Mononuclear cell (primary cell): ENCODE measurements around the gene PTPRB. TPM values are rescaled to one million over a fixed set of nuclear protein-coding genes. Genes with fewer than 3 reads are reported as not detected.
"Not testable (repeated sequence)": the region's sequence is repeated elsewhere in the genome, so short reads cannot be mapped to it uniquely, and the experiment has no call there.

ENCODE experiments used
- H3K27me3 ChIP-seq: 2 replicates; pipeline ENCODE4 v1.6.0; 2011; ENCODE audit warnings: low read length, control low read depth; ENCODE audit not compliant: insufficient read depth
- H3K4me1 ChIP-seq: 2 replicates; pipeline ENCODE4 v1.5.1; 2011; ENCODE audit warnings: mild to moderate bottlenecking, low read length, control low read depth; ENCODE audit not compliant: insufficient read depth
- H3K4me3 ChIP-seq: 2 replicates; pipeline ENCODE4 v1.5.1; 2011; ENCODE audit warnings: mild to moderate bottlenecking, low read length, moderate library complexity
- H3K9me3 ChIP-seq: 2 replicates; pipeline ENCODE4 v1.5.1; 2011; ENCODE audit warnings: low read depth, mild to moderate bottlenecking, control low read depth, low read length
- total RNA-seq: library from RNA; depleted of rRNA; stranded (reverse); fragments of >200 nt; gene quantifications from one replicate; pipeline ENCODE4 v1.2.3, GENCODE V29; 2012

PTPRB gene
- total RNA-seq, 1 donor = 0.21 TPM

DNA sequence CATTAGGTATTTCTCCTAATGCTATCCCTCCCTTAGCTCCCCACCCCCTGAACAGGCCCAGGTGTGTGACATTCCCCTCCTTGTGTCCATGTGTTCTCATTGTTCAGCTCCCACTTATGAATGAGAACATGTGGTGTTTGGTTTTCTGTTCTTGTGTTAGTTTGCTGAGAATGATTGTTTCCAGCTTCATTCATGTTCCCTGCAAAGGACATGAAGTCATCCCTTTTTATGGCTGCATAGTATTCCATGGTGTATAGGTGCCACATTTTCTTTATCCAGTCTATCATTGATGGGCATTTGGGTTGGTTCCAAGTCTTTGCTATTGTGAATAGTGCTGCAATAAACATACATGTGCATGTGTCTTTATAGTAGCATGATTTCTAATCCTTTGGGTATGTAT is 146.3 kb downstream of the PTPRB start:
- not testable (repeated sequence) for H3K9me3 ChIP-seq, H3K27me3 ChIP-seq, H3K4me1 ChIP-seq, H3K4me3 ChIP-seq

DNA sequence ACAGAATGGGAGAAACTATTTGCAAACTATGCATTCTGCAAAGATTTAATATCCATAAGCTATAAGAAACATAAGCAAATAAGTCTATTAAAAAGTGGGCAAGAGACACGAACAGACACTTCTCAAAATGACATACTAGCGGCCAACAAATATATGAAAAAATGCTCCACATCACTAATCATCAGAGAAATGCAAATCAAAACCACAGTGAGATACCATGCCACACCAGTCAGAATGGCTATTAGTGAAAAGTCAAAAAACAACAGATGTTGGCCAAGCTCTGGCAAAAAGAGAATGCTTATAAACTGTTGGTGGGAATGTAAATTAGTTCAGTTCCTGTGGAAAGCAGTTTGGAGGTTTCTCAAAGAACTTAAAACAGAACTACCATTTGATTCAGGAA is 149.8 kb downstream of the PTPRB start:
- Histone ChIP-seq H3K9me3 (no peaks in the 10 kb centered on the region), H3K27me3 (no peaks in the 10 kb centered on the region), H3K4me1 (no peaks in the 10 kb centered on the region), H3K4me3 (no peak overlapping the region)

DNA sequence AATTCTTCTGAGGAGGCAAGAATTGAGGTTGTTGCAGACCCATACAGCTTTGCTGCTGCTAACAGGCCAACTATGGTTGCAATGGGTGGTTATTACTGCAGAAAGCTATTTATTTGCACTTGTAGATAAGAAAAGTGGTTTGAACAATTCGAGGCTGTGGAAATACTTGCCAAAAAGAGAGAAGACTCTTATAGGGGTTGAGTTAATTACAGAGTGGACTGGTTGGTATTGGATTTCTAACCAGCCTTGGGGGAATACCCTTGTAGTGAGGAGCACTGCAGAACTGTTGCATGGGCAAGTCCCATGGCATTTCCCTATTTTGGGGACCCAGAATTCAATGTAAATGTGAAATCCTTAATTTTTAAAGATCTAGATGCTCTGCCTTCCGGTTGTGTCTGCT is 150.6 kb downstream of the PTPRB start:
- H3K4me1 ChIP-seq = no peaks in the 10 kb centered on the region
- H3K4me3 ChIP-seq = no peak overlapping the region
- H3K27me3 ChIP-seq = no peaks in the 10 kb centered on the region
- H3K9me3 ChIP-seq = no peaks in the 10 kb centered on the region

DNA sequence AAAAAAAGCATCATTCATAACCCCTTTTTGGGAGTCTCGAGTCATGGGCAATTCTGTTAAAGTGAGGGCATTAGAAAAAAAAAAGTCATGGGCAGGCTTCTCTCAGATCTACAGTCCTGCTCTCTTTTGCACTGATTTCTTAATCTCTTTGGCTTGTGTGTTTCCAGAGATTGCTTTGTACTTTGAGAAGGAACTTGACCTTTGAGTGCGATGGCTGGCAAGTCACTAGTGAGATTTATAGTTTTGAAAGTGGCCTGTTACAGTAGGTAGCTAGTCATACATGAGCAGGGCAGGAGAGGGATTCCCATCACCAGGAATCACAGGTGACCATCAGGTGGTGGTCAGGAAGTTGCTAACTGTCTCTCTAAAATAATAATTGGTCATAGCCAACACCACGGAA is 151.5 kb downstream of the PTPRB start:
- Histone ChIP-seq H3K9me3 (no peaks in the 10 kb centered on the region), H3K27me3 (no peaks in the 10 kb centered on the region), H3K4me1 (no peaks in the 10 kb centered on the region), H3K4me3 (no peak overlapping the region)

GRCh38 chr12:70484464-70484863 is 152.8 kb downstream of the PTPRB start:
- Histone ChIP-seq H3K27me3 (no peaks in the 10 kb centered on the region), H3K9me3 (no peaks in the 10 kb centered on the region), H3K4me3 (no peak overlapping the region), H3K4me1 (no peaks in the 10 kb centered on the region)

DNA sequence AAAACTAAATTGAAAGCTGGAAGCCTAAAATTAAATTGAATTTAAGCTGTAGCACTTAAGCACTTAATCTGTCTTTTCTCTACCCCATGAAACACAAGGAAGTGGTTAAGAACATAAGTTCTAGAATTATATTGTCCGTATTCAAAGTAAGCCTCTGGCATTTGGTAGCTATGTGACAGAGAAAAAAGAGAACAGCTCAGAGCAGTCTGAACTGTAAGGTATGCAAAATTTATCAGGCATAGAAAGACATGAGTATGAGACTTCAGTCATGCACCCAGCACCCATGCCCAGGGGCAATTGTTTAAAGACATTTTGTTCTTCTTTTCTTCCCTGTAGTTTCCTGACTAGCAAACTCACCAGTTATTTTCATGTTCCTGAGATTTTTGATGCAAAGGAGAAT is 154.5 kb downstream of the PTPRB start:
- Histone ChIP-seq H3K9me3 (no peaks in the 10 kb centered on the region), H3K27me3 (no peaks in the 10 kb centered on the region), H3K4me1 (no peaks in the 10 kb centered on the region), H3K4me3 (no peak overlapping the region)

GRCh38 chr12:70469221-70469820 is 167.9 kb downstream of the PTPRB start:
- Histone ChIP-seq H3K9me3 (no peaks in the 10 kb centered on the region), H3K27me3 (no peaks in the 10 kb centered on the region), H3K4me3 (no peak overlapping the region), H3K4me1 (no peaks in the 10 kb centered on the region)

- no peaks in the 10 kb centered on the region for H3K27me3 ChIP-seq
- H3K9me3 ChIP-seq = no peaks in the 10 kb centered on the region
- no peak overlapping the region for H3K4me3 ChIP-seq
- H3K4me1 ChIP-seq = no peaks in the 10 kb centered on the region
Measured at GRCh38 chr12:70468741-70469140, 168.5 kb downstream of the PTPRB start.

DNA sequence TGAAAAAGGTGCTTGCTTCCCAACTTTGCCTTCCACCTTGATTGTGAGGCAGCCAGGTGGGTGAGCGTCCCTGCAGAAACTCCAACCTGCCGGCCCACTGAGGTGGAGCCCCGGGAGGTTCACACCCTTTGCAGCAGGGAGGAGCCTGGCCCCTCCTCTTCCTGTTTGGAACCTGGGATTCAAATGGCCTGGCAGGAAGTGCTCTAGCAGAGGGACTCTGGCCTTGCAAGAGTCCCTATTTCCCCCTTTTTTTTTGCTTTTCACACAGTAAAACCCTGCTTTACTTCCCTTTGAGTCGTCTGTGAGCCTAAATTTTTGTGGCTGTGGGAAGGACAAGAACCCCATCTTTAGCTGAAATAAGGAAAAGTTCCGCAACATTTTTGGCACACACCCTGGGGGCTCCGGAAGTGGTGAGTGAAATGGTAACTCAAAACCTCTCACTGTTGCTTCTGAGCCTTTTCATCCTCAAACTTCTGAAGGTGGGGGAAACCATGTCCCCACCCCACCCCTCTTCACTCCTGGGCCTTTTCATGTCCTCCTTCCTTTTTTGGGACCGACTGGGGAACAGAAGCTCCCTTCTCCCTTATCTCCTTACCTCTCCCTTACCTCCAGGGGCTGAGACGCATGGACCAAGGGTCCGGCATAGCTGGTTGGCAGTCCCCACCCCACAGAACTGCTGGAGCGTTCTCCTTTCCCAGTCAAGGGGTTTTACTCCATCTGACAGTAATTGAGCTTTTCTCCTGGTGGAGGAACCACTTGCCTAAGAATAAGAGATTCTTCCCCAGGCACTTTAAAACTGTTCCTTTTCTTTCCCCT is 169.1 kb downstream of the PTPRB start:
- H3K27me3 ChIP-seq = no peaks in the 10 kb centered on the region
- no peaks in the 10 kb centered on the region for H3K4me1 ChIP-seq
- H3K9me3 ChIP-seq = no peaks in the 10 kb centered on the region
- H3K4me3 ChIP-seq = no peak overlapping the region

DNA sequence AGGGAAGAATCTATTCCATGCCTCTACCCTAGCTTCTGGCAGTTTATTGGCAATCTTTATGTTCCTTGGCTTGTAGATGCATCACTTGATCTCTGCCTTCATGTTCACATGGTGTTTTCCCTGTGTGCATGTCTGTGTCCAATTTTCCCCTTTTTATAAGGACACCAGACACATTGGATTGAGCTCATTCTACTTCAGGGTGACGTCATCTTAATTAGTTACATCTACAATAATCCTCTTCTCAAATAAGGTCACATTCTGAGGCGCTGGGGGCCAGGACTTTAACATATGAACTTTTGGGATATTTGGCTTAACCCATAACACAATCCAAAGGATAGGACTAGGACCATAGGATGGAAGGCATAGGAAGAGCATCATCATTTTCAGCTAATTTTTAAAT is 169.8 kb downstream of the PTPRB start:
- Histone ChIP-seq H3K9me3 (no peaks in the 10 kb centered on the region), H3K4me3 (no peak overlapping the region), H3K27me3 (no peaks in the 10 kb centered on the region), H3K4me1 (no peaks in the 10 kb centered on the region)

DNA sequence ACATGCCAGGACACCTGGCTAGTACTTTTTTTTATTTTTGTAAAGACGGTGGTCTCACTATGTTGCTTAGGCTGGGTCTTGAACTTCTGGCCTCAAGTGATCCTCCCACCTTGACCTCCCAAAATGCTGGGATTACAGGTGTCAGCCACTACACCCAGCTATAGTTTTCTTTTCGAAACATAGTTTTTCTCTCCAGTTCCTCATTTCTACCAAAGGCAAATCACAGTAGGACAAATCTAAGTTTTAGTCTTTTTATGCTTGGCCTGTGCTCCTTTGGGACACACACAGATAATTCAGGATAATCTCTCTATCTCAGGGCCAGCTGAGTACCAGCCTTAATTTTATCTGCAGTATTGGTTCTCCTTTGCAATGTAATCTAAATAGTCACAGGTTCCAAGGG is 170.5 kb downstream of the PTPRB start:
- Histone ChIP-seq H3K9me3 (no peaks in the 10 kb centered on the region), H3K27me3 (no peaks in the 10 kb centered on the region), H3K4me3 (no peak overlapping the region), H3K4me1 (no peaks in the 10 kb centered on the region)
